PFSK-1 (cell line): Measurements from ENCODE around the gene TEX101.

Experiments
- FOXP2 ChIP-seq: optimal IDR thresholded peaks from 2 replicates; pipeline ENCODE3; 2011; ENCODE audit warnings: borderline replicate concordance, control low read depth, inconsistent platforms; ENCODE audit not compliant: insufficient read depth; ENCODE audit errors: extremely low read length, extremely low read depth
- POLR2AphosphoS5 ChIP-seq: IDR thresholded peaks from 2 replicates; pipeline ENCODE4 v1.6.1; 2012; ENCODE audit warnings: low read depth, mild to moderate bottlenecking, control low read depth, low read length, moderate library complexity
- SIN3A ChIP-seq: IDR thresholded peaks from 2 replicates; pipeline ENCODE4 v1.6.1; 2012; ENCODE audit warnings: mild to moderate bottlenecking, low read length, moderate library complexity, borderline replicate concordance; ENCODE audit not compliant: insufficient read depth
- TAF1 ChIP-seq: IDR thresholded peaks from 2 replicates; pipeline ENCODE4 v1.6.1; 2012; ENCODE audit warnings: low read length, control low read depth, borderline replicate concordance; ENCODE audit not compliant: insufficient read depth
- TF ChIP-seq, protein P1 (sequence below), 2 experiments: IDR thresholded peaks; 2 replicates each; pipeline versions ENCODE4 v1.6.1 to v1.8.0; 2011 to 2012; ENCODE audit warnings: low read depth in 2 of 2, low read length in 2 of 2, control low read depth in 1 of 2, inconsistent platforms in 1 of 2, mild to moderate bottlenecking in 1 of 2, moderate library complexity in 1 of 2; ENCODE audit not compliant: insufficient read depth in 1 of 2

Gene TEX101

DNA sequence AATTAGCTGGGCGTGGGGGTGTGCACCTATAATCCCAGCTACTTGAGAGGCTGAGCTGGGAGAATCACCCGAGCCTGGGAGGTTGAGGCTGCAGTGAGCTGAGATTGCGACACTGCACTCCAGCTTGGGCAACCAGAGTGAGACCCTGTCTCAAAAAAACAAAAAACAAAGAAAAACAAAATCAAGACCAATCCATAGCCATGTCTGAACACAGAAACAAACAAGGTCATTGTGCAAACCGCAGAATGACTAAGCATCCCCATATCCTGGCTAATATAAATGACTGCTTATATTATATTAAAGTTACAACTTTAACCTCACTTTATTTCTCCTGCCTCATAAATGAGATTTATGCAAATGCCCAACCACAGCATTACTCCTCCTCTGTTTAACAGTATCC, 53.0 kb downstream of the TEX101 start:
- no peak for TF ChIP-seq FOXP2
- no peak for TF ChIP-seq TAF1
- TF ChIP-seq, protein P1, sequence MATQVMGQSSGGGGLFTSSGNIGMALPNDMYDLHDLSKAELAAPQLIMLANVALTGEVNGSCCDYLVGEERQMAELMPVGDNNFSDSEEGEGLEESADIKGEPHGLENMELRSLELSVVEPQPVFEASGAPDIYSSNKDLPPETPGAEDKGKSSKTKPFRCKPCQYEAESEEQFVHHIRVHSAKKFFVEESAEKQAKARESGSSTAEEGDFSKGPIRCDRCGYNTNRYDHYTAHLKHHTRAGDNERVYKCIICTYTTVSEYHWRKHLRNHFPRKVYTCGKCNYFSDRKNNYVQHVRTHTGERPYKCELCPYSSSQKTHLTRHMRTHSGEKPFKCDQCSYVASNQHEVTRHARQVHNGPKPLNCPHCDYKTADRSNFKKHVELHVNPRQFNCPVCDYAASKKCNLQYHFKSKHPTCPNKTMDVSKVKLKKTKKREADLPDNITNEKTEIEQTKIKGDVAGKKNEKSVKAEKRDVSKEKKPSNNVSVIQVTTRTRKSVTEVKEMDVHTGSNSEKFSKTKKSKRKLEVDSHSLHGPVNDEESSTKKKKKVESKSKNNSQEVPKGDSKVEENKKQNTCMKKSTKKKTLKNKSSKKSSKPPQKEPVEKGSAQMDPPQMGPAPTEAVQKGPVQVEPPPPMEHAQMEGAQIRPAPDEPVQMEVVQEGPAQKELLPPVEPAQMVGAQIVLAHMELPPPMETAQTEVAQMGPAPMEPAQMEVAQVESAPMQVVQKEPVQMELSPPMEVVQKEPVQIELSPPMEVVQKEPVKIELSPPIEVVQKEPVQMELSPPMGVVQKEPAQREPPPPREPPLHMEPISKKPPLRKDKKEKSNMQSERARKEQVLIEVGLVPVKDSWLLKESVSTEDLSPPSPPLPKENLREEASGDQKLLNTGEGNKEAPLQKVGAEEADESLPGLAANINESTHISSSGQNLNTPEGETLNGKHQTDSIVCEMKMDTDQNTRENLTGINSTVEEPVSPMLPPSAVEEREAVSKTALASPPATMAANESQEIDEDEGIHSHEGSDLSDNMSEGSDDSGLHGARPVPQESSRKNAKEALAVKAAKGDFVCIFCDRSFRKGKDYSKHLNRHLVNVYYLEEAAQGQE (IDR thresholded peaks at IDR 0.05; ENCODE audit: insufficient read depth in 1 of 2, low read depth in 2 of 2, low read length in 2 of 2) = no peak
- TF ChIP-seq SIN3A = no peak
- no peak for TF ChIP-seq POLR2AphosphoS5
